T1000 (cell line): ENCODE measurements around the gene MT1M.

Experiments used
- DNase-seq: peaks from one replicate; lab custom pipeline; 2025; ENCODE audit warnings: mixed read lengths; lab: John Stamatoyannopoulos, UW

Gene MT1M

DNA sequence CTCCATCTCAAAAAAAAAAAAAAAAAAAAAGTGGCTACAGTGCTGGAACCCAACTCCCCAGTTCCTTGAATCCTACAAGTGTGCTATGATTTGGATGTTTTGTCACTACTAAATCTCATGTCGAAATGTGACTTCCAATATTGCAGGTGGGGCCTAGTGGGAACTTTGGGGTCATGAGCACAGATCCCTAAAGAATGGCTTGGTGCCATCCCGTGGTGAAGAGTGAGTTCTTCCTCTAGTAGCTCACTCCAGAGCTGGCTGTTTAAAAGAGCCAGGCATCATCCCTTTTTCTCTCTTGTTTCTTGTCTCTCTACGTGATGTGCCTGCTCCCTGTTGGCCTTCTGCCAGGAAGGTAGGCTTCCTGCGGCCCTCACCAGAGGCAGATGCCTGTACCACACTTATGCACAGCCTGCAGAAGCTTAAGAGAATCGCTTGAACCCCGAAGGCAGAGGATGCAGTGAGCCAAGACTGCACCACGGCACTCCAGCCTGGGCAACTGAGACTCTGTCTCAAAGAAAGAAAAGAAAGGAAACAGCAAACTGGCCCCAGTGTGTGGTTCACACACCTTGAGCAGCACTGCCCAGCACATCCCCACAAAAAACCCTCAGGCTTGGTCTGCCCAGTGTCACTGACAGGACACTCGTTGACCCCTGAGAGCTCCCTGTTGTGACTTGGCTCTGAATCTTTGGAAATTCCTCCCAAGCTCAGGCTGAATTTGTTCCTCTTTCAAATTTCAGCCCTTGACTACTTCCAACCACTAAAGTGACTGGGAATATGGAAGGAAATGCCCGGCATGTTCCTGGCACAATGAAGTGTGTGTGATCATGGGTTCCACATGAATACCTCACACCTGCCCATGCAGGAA is 3.7 kb upstream of the MT1M start:
- no peak for DNase-seq

GRCh38 chr16:56629531-56629930 is 2.9 kb upstream of the MT1M start:
- DNase-seq, result no peak

- no peak for DNase-seq
Observed at GRCh38 chr16:56630134-56630533, 2.3 kb upstream of the MT1M start.

DNA sequence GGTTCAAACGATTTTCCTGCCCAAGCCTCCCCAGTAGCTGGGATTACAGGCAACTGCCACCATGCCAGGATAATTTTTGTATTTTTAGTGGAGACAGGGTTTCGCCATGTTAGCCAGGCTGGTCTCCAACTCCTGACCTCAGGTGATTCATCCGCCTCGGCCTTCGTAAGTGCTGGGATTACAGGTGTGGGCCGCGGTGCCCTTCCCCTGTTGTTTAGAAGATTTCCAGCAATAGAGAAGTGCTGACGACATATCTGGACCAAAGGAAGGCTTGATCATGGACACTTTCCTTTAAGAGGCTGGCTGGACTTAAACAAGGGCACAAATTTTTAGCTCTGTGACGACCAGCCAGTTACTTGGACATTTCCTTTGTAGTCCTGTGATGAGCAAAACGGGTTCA is 1.3 kb upstream of the MT1M start:
- no peak for DNase-seq

DNA sequence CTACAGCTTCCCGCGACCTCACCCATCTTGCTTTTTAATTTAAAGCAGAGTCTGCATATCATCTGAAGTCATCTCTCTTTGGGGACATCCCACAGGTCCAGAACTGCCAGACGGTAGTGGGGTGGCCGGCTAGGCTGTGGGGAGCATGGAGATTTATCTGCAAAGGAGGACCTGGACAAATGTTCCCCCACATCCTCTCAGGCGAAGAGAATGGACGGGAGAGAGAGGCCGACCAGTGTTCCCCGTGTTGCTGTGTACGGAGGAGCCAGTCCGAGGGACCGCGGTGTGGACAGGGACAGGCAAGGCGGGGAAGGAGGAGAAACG is 665 bp upstream of the MT1M start:
- no peak for DNase-seq

DNA sequence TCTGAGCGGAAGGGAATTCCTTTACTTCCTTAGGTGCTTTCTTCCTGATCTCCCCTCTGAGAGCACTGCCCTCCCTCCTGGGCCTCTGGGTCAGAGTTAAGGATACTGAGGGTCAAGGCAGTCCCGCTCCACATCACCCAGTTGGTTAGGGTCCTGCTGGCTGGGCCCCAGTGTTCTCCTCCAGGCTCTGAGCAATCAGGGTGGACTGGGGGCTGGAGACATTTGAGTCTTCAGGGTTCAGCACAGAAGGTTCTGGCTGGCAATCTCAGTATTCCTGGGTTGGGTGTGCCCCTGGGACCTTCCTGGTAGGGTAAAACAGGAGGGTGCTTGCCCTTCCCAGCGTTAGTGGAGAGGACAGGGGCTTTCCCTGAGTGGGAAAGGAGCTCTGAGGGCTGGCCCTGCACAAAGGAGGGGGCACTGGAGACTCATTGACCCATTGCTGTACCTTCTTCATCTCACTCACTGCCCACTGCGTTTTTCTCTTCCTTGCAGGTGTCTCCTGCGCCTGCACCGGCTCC is 448 bp downstream of the MT1M start:
- no peak for DNase-seq

GRCh38 chr16:56633535-56633934 is 1.1 kb downstream of the MT1M start:
- no peak for DNase-seq

- DNase-seq, result no peak
Observed at GRCh38 chr16:56634715-56635440, 2.4 kb downstream of the MT1M start.

DNA sequence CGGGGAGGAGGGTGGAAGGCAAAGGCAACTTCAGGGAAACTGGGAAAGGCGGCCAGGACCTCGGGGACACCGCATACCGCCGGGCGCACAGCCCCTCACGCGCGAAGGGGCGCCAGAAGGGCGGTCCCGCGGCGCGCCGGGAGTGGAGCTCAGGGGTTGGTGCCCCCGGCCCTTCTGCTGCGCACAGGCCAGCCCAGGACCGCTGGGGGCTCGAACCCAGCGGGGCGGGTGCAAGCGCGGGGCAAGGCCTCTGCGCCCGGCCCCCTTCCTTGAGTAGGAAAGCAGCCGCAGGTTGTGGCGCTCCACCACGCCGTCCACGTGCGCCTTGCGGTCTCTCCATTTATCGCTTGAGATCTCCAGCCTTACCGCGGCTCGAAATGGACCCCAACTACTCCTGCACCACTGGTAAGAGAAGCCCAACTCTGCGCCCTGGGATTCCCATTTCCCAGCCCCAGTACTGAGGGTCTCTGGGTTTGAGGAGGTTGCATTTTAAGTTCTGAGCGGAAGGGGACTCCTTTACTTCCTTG is 3.0 kb downstream of the MT1M start:
- no peak for DNase-seq

DNA sequence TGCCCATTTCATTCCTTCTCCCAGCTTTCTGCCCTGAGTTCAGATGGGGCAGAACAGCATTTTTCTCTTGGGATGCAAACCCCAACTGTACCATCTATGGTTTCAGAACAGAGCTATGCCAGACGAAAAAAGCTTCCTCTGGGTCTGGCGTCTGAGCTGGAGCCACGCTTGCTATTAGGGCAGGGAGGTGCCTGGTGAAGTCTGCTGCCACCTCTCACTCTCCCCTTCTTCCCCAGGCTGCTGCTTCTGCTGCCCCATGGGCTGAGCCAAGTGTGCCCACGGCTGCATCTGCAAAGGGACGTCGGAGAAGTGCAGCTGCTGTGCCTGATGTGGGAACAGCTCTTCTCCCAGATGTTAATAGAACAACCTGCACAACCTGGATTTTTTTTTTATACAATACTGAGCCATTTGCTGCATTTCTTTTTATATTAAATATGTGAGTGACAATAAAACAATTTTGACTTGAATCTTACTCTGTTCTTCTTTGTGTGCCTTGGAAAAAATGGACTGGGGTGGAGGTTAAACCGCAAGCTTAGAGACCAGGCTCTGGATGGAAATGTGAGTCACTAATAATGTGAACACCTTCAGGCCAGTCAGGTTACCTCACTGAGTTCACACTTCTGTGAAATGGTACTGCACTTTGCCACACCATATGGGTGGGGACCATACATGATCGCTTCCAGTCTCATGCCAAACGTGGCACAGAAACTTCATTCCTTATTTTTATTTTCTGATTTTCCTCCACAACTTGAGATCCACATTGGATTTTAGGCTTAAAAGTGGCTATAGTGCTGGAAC is 4.4 kb downstream of the MT1M start:
- no peak for DNase-seq

- no peak for DNase-seq
Observed at GRCh38 chr16:56637814-56638750, 5.6 kb downstream of the MT1M start, which contains the start of gene MT1A. TSS of gene MT1A (plus strand) at chr16:56638666. CDS start at chr16:56638739, 73 bp downstream.

- DNase-seq, result no peak
Observed at GRCh38 chr16:56639045-56639444, 6.6 kb downstream of the MT1M start.

DNA sequence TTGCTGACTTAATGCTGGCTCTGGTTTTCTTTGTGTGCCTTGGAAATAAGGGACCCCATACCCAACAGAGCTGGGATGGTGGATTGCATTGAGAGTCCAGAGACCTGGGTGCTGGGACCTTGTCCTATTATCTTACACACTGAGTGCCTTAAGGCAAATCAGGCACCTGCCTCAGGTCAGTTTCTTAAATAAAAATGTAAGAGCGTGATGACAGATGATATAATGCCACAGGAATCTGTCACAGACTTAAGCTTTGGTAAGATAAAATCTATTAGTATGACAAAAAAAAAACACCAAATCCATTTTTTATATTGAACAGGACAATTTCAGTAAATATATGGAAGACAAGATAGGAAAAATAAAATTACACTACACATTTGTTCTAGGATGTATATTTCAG is 7.6 kb downstream of the MT1M start:
- no peak for DNase-seq

DNA sequence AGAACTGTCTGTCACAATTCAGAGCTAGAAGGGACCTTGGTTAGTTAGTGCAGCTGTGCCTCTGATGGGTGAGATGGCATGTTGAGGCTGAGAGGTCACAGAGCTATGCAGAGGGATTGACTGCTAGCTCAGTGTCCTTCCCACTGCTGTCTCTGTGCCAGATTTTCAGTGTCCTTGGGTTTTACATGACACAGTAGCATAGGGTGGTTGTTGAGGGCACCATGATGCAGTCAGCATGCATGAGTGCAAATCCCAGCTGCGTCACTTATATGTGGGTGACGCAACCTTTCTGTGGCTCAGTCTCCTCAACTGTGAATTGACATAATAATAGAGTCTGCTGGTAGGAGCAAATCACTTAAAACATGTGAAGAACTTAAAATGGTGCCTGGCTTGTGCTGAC is 8.7 kb downstream of the MT1M start:
- DNase-seq, result no peak

DNA sequence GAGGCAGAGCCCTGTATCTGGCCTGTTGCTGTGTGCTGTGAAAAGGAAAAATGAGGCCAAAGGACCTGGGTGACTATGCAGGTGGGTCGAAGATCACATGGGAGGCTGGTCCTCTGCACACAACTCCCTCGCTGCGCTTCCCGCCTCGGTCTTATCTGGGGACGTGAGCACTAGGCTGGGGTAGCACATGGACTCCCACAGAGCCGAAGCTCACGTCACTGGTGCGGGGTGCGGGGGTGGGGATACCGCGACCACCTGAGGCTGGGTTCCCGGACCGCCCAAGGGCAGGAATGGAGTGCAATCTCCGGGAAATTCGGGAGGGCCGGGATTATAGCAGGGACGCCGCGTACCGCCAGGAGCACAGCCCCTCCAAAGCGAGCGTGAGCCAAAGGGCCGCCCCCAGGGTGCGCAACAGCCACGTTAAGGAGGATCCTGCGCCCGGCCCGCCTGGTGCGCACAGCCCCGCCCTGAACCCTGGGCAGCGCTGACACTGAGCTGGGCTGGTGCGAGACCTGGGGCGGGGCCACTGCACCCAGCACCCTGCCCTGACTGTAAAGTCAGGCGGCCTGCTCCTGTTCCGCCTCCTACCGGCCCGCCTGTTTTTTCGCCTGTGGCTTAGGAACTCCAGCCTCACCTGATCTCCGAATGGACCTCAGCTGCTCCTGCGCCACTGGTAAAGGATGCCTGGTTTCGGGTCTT is 10.8 kb downstream of the MT1M start:
- DNase-seq, result no peak

DNA sequence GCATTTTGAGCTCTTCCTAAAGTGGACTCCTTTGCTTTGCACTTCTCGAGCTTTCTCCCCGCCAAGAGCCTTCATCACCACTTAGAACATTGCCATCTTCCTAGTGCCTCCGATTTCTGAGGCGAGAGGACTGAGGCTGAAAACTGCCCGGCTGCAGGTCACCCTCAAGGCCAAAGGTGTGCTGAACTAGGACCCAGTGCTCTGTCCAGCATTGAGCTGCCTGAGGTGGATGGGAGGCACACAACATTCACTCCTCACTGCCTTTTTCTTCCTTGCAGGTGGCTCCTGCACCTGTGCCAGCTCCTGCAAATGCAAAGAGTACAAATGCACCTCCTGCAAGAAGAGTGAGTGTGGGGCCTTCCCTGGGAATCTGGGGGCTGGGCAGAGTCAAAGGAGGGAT is 11.4 kb downstream of the MT1M start:
- no peak for DNase-seq

DNA sequence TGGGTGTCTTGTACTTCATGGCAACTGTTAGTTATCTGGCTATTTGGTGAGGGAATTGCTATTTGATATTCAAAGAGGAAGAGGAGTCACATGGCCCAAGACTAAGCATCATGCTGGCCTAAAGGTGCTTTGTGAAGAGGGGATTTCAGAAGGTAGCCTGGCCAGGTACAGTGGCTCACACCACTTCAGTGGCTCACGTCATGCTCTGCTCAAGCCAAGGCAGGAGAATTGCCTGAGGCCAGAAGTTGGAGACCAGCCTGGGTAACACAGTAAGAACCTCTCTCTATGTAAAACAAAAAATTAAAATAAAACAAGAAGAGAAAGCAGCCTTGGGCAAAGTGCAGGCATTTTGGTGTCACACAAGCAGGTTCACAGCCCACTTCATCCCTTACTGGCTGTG is 12.9 kb downstream of the MT1M start:
- DNase-seq, result no peak

GRCh38 chr16:56645838-56646237 is 13.4 kb downstream of the MT1M start:
- no peak for DNase-seq

GRCh38 chr16:56647641-56648431 is 15.4 kb downstream of the MT1M start:
- no peak for DNase-seq

GRCh38 chr16:56649271-56649670 is 16.8 kb downstream of the MT1M start:
- DNase-seq, result no peak
